Left renal cortex interstitium (tissue), 4 donors: Measurements from ENCODE around the gene NAXE. TPM values are rescaled to one million over a fixed set of nuclear protein-coding genes. Genes with fewer than 3 reads are reported as not detected.
"Not testable (repeated sequence)": the region's sequence is repeated elsewhere in the genome, so short reads cannot be mapped to it uniquely, and the experiment has no call there.

Source experiments
- DNase-seq, 4 donors: peaks; one replicate each; pipeline ENCODE4 v3.0.0-alpha.2; 2013; ENCODE audit warnings: low read depth in 4 of 4, low spot score in 2 of 4, missing footprints in 1 of 4
- polyA plus RNA-seq, 4 donors: library from polyadenylated mRNA; unstranded; fragments of 120-200 nt; gene quantifications; one replicate each; pipeline ENCODE4 v1.2.1, GENCODE V29; 2013; ENCODE audit not compliant: insufficient read length in 4 of 4

NAXE gene
- polyA plus RNA-seq, 4 donors: 64.7 to 86.7 (median 77.2) TPM

DNA sequence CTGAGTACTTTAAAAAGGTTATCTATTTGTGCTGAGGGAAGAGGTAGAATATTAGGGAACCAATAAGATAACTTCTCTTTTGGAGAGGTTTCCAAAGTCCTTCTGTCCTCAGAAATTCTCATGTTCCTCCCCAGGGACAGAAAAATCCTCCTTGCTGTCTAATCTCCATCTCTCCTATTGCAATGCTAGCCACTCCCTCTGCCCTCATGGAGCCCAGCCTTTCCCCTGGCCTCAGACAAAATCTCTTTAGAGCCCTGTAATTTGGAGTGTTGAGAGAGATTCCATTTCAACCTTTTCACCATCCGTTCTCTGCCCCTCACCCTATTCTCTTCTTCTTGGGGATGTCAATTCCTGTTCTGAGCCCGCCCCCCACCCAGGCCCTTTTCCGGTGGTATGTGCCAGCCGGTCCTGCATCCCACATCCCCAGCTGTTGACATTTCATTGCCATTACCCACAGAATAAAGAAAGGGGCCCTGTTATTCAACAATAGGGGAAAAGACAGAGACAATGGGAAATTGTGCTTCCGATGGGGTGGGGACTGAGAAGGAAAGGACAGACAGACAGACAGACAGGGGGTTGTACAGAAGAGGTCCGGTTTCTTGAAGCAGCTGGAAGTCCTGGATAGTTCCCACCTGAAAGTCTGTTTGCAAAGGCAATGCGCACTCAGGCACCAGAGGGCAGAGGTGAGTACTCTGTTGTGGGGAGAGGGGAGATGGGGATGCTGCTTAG lies 27.4 kb downstream of the NAXE start, which contains the start of gene HAPLN2:
Gene HAPLN2 (plus strand): TSS at position 563 of the 729 bp plus-strand sequence. CDS start 4,076 bp downstream, outside the sequence.
- no peak for DNase-seq

DNA sequence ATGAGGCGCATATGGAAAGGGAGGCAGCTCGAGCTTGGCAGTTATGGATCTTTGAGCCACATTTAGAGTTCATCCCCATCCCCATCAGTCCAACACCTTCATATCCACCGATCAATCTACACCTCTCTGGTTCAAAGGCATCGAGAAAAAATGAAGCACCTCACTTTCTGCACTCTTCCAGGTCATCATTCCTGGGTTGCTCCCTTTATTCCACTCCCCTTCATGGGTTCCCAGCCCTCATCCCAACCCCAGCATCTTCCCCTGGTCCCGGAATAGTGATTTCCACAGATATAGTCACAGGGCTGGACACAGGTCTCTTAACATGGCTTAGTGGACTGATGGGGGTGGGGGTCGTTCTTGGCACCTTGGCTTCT lies 28.0 kb downstream of the NAXE start:
- DNase-seq: no peak

- DNase-seq: no peak
These were observed 31.2 kb downstream of the NAXE start for GRCh38 chr1:156622581-156623297.

DNA sequence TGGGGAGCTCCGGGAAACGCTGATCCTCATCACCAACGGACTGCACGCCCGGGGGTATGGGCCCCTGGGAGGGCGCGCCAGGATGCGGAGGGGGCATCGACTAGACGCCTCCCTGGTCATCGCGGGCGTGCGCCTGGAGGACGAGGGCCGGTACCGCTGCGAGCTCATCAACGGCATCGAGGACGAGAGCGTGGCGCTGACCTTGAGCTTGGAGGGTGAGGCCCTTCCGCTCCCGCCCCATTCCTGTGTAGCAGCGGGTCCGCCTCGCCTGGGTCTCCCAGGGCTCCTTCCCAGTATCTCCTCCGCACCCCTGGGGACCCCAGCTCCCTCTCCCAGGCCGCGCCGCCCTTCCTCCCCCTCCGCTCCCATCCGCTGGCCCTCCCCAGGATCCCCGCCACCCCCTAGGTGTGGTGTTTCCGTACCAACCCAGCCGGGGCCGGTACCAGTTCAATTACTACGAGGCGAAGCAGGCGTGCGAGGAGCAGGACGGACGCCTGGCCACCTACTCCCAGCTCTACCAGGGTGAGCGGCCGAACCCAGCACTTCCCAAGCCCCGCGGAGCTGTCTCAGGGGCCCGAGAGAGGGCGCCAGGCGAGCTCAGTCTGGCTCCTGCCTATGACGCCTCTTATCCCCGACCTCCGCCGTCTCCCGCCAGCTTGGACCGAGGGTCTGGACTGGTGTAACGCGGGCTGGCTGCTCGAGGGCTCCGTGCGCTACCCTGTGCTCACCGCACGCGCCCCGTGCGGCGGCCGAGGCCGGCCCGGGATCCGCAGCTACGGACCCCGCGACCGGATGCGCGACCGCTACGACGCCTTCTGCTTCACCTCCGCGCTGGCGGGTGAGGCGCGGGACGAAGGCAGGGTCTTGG lies 32.6 kb downstream of the NAXE start:
- no peak for DNase-seq

- no peak for DNase-seq
These were observed 33.3 kb downstream of the NAXE start for GRCh38 chr1:156624814-156625435.

GRCh38 chr1:156625436-156626078 lies 34.0 kb downstream of the NAXE start:
- no peak for DNase-seq

DNA sequence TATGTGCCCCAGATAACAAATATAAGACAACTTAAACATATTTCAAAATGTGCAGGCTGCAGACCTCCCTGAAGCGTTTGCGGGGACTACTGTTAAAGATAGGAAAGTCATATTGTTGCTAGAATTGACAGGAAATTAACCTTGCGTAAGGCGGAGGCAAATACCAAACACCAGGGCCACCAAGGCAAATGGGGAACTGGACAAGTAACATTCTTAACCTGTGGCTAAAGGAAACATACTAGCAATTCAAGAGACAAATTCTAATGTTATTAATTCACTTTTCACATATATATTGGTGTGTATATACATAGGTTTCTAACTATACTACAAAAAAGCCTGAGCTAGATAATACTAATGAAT lies 34.5 kb downstream of the NAXE start:
- no peak for DNase-seq

GRCh38 chr1:156627313-156627880 lies 35.8 kb downstream of the NAXE start:
- no peak for DNase-seq

GRCh38 chr1:156629823-156630449 lies 38.4 kb downstream of the NAXE start:
- no peak for DNase-seq

- DNase-seq: not testable (repeated sequence)
These were observed 39.6 kb downstream of the NAXE start for GRCh38 chr1:156631152-156631551.

DNA sequence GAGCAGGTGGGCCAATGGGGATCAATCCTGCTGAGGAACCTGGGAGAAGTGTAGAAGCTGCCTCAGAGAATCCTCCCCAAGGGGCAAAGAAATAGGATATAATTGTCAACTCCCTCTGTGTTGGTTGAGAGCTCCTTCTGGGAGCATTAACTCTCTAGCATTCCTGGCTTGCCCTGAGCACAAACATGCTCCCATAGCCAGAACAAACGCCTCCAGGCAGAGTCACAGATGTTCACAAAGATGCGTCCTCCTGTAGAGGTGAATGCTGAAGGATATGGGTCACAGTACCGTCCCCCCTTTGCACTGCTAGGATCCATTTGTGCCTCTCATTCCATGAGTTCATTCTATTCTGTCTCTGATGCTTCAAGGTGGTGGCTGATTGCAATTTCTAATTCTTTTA lies 40.8 kb downstream of the NAXE start:
- DNase-seq: no peak

- no peak for DNase-seq
These were observed 46.8 kb downstream of the NAXE start for GRCh38 chr1:156638189-156638985.

GRCh38 chr1:156639601-156640101 lies 48.1 kb downstream of the NAXE start:
- no peak for DNase-seq

DNA sequence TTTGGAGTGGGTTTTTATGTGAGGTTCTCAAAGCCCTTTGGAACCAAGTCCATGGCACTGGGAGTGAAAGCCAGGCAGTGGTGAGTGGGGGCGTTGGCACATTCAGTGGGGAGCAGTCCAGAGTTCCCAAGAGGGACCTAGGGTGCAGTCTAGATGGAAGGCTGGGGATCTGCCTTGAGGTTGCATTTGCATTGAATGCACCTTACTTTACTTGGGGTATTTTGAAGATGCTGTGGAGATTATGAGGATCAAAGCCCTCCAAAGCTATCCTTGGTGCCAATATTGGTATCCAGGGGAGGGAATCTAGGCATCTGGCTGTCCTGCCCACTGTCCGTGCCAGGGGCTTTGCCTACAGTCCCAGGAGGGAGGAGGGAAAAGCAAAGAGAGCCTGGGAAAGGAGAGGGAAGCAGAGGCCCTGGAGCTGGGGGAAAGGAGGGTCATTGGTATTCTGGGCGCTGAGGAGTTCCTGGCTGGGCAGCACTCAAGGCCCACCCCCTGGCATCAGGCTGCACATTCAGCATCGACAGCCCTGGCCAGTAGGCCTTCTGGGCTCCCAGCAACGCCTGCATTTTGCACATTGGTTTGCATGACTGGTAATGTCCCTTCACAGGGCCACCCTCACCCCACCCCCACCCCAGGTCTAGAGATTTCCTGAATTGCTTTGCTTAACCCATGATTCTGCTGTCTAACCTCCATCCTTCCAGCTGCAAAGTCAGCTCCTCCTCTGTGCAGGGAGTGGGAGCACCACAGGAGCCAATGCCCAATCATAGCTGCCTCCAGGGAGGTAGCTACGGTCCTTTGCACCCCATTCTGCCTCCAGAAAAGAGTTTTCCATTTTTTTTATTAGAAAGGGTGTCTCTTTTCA lies 49.5 kb downstream of the NAXE start:
- DNase-seq: no peak

DNA sequence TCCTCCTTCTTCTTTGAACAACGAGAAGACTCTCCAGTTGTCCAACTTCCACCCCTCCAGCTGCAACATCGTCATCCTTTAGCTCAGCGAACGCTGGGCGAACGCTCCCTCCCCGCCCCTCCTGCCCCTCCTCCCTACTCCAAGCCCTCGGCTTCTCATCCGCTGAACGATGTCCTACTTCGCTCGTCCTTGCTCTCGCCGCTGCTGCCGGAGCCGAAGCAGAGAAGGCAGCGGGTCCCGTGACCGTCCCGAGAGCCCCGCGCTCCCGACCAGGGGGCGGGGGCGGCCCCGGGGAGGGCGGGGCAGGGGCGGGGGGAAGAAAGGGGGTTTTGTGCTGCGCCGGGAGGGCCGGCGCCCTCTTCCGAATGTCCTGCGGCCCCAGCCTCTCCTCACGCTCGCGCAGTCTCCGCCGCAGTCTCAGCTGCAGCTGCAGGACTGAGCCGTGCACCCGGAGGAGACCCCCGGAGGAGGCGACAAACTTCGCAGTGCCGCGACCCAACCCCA lies 50.2 kb downstream of the NAXE start, which contains the start of gene BCAN:
Gene BCAN (plus strand): TSS at position 357 of the 504 bp plus-strand sequence. CDS start 3,938 bp downstream, outside the sequence.
- no peak for DNase-seq

- no peak for DNase-seq
These were observed 50.9 kb downstream of the NAXE start for GRCh38 chr1:156642265-156643048.
